IPS-18a (cell line): ENCODE results near the gene CD68.

ENCODE experiments used
- H3K27ac ChIP-seq: one replicate; pipeline ENCODE4 v1.5.1; 2013; ENCODE audit warnings: low read length
- H3K27me3 ChIP-seq: one replicate; pipeline ENCODE4 v1.6.1; 2013; ENCODE audit warnings: mild to moderate bottlenecking, low read length; ENCODE audit not compliant: control insufficient read depth, insufficient read depth
- H3K36me3 ChIP-seq: one replicate; pipeline ENCODE4 v1.6.1; 2013; ENCODE audit warnings: low read depth, low read length; ENCODE audit not compliant: control insufficient read depth
- H3K4me1 ChIP-seq: one replicate; pipeline ENCODE4 v1.6.1; 2013; ENCODE audit warnings: low read depth, low read length; ENCODE audit not compliant: control insufficient read depth
- H3K4me3 ChIP-seq: one replicate; pipeline ENCODE4 v1.5.1; 2013; ENCODE audit warnings: low read length
- H3K9ac ChIP-seq: one replicate; pipeline ENCODE4 v1.6.1; 2013; ENCODE audit warnings: mild to moderate bottlenecking, low read length, moderate library complexity
- H3K9me3 ChIP-seq: one replicate; pipeline ENCODE4 v1.6.1; 2013; ENCODE audit warnings: low read depth, low read length; ENCODE audit not compliant: control insufficient read depth

The CD68 gene

DNA sequence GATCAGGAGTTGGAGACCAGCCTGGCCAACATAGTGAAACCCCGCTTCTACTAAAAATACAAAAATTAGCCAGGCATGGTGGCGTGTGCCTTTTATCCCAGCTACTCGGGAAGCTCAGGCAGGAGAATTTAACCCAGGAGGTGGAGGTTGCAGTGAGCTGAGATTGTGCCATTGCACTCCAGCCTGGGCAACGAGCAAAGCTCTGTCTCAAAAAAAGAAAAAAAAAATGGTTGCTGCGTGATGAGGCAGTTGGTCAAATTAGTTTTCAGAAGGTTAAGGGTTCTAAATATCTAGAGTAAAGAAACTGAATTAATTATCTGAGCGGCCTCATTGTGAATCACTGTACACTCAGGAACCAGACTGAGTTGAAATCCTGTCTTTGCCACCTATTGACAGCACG, 3.5 kb upstream of the CD68 start:
- no peak overlapping the region for H3K4me3 ChIP-seq
- H3K27ac ChIP-seq: no peak overlapping the region
- no peaks in the 10 kb centered on the region for H3K9me3 ChIP-seq
- H3K9ac ChIP-seq: peak overlapping the region; percentile 6
- H3K4me1 ChIP-seq: peaks cover 13% of the 10 kb centered on the region
- no peaks in the 10 kb centered on the region for H3K27me3 ChIP-seq
- peaks cover 58% of the 10 kb centered on the region for H3K36me3 ChIP-seq

DNA sequence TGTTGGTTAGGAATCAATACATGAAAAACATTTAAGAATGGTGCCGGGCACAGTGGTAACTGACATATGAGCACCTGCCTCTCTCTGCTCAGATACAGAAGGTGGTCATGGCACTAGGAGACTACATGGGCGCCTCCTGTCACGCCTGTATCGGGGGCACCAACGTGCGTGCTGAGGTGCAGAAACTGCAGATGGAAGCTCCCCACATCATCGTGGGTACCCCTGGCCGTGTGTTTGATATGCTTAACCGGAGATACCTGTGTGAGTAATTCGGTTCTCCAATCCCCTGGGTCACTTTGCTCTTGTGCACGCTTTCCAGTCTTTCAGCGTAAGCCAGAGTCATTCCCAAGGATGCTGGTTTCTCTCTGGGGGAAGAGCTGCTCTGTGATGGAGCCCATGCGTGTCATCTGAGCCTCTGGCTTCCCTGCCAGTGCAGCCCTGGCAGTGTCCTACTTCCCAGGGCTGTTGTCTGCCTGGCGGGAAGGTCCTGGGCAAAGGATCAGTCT, 3.0 kb upstream of the CD68 start:
- Histone ChIP-seq H3K9me3 (no peaks in the 10 kb centered on the region), H3K36me3 (peaks cover 54% of the 10 kb centered on the region), H3K27ac (no peak overlapping the region), H3K9ac (no peak overlapping the region), H3K4me1 (peaks cover 13% of the 10 kb centered on the region), H3K4me3 (no peak overlapping the region), H3K27me3 (no peaks in the 10 kb centered on the region)

DNA sequence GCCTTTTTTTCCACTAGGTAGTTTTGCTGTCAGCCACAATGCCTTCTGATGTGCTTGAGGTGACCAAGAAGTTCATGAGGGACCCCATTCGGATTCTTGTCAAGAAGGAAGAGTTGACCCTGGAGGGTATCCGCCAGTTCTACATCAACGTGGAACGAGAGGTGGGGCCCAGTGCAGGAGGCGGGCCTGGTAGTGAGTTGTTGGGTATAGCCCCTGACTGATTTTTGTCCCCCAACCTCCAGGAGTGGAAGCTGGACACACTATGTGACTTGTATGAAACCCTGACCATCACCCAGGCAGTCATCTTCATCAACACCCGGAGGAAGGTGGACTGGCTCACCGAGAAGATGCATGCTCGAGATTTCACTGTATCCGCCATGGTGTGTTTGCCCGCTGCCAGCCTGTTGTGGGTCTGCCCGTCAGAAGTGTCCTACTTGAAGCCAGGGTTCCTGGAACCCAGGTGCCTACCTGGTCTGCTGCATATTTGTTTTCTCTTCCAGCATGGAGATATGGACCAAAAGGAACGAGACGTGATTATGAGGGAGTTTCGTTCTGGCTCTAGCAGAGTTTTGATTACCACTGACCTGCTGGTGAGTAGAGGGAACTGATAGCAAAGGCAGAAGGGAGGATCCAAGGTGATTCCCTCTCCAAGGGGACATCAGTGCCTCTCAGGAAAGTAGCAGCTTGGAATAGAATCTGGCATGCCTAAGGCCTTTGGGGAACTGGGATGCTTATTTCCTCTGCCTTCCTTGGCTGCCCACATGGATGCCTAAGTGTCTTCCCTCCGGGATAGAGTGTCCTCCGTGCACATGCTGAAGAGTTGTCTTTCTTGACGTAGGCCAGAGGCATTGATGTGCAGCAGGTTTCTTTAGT, 1.9 kb upstream of the CD68 start:
- Histone ChIP-seq H3K27ac (no peak overlapping the region), H3K4me1 (peaks cover 15% of the 10 kb centered on the region), H3K9ac (no peak overlapping the region), H3K9me3 (no peaks in the 10 kb centered on the region), H3K36me3 (peaks cover 54% of the 10 kb centered on the region), H3K27me3 (no peaks in the 10 kb centered on the region), H3K4me3 (no peak overlapping the region)

DNA sequence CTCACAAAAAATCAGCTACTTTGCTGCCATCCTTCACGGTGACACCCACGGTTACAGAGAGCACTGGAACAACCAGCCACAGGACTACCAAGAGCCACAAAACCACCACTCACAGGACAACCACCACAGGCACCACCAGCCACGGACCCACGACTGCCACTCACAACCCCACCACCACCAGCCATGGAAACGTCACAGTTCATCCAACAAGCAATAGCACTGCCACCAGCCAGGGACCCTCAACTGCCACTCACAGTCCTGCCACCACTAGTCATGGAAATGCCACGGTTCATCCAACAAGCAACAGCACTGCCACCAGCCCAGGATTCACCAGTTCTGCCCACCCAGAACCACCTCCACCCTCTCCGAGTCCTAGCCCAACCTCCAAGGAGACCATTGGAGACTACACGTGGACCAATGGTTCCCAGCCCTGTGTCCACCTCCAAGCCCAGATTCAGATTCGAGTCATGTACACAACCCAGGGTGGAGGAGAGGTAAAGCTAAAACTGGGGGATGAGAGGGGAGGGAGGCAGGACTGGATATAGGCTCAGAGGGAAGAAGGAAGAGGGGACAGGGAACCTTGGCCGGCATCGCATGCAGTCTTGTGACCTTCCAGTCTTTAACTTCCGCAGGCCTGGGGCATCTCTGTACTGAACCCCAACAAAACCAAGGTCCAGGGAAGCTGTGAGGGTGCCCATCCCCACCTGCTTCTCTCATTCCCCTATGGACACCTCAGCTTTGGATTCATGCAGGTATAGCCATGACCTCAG, 581 bp downstream of the CD68 start:
- no peaks in the 10 kb centered on the region for H3K27me3 ChIP-seq
- H3K9me3 ChIP-seq: no peaks in the 10 kb centered on the region
- H3K4me3 ChIP-seq: no peak overlapping the region
- peaks cover 18% of the 10 kb centered on the region for H3K4me1 ChIP-seq
- no peak overlapping the region for H3K9ac ChIP-seq
- peaks cover 42% of the 10 kb centered on the region for H3K36me3 ChIP-seq
- no peak overlapping the region for H3K27ac ChIP-seq

DNA sequence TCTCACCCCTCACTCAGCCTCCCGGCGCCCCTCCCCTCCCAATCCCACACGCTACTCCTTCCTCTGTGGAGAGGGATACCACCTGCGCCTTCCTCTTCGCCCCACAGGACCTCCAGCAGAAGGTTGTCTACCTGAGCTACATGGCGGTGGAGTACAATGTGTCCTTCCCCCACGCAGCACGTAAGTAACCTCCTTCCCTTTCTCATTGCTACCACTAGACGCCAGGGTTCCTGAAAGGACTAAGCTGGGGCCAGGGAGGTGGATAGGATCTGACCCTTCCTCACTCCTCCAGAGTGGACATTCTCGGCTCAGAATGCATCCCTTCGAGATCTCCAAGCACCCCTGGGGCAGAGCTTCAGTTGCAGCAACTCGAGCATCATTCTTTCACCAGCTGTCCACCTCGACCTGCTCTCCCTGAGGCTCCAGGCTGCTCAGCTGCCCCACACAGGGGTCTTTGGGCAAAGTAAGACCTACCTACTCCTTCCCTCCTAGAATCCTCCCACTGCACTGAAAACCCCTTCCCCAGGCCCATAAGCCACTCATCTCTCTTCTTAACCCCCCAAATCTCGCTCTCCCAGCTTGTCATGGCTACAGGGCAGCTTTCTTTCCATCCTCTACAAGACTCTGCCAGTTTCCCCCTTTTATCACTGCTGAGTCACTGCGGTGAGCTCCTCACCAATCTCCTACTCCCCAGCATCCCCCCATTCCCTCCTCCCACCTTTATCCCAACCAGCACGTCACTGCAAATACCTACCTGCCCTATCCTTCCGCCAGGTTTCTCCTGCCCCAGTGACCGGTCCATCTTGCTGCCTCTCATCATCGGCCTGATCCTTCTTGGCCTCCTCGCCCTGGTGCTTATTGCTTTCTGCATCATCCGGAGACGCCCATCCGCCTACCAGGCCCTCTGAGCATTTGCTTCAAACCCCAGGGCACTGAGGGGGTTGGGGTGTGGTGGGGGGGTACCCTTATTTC, 1.5 kb downstream of the CD68 start:
- Histone ChIP-seq H3K27me3 (no peaks in the 10 kb centered on the region), H3K27ac (no peak overlapping the region), H3K4me1 (peaks cover 12% of the 10 kb centered on the region), H3K9me3 (no peaks in the 10 kb centered on the region), H3K9ac (no peak overlapping the region), H3K4me3 (no peak overlapping the region), H3K36me3 (peaks cover 33% of the 10 kb centered on the region)

DNA sequence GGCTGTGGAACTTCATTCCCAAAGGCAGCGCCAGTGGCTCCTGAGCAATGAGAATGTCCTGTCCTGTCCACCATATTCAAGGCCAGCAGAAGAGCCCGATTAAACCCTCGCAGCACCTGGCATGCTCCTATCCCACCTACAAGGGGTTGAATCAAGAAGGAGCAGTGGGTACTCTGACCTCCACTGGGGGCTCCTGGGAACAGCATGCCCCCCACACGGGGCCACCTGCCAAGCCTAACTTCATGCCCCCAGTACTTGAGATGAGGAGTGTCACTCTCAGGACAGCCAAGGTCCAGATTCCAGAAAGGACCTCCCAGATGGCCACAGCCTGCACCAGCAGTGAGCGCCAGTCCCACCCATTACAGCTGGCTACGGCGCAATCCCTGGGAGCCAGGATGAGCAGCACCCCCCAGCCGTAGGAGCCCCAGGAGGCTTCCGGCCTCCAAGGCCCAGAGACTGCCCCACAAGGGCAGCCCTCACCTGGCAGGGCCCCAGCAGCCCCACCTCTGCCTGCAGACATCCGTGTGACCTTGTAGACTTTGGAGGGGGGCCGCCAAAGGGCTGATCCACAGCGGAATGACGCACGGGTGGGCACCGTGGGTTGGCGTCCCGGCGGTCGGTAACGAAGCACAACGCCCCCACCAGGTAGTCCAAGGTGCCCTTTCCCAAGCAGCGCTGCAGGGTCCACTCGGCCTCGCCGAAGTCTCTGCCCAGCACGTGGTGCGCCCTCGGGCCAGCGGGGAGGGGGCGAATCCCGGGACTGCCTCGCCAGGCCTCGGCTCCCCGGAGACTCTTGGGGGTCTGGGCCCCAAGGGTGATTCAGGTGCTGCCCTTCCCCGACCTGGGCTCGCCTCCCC, 3.2 kb downstream of the CD68 start:
- H3K9ac ChIP-seq: peak overlapping the region; percentile 94
- peak overlapping the region; percentile 73 for H3K4me3 ChIP-seq
- peaks cover 22% of the 10 kb centered on the region for H3K36me3 ChIP-seq
- peaks cover 12% of the 10 kb centered on the region for H3K4me1 ChIP-seq
- H3K27ac ChIP-seq: peak overlapping the region; percentile 89
- H3K27me3 ChIP-seq: no peaks in the 10 kb centered on the region
- no peaks in the 10 kb centered on the region for H3K9me3 ChIP-seq

DNA sequence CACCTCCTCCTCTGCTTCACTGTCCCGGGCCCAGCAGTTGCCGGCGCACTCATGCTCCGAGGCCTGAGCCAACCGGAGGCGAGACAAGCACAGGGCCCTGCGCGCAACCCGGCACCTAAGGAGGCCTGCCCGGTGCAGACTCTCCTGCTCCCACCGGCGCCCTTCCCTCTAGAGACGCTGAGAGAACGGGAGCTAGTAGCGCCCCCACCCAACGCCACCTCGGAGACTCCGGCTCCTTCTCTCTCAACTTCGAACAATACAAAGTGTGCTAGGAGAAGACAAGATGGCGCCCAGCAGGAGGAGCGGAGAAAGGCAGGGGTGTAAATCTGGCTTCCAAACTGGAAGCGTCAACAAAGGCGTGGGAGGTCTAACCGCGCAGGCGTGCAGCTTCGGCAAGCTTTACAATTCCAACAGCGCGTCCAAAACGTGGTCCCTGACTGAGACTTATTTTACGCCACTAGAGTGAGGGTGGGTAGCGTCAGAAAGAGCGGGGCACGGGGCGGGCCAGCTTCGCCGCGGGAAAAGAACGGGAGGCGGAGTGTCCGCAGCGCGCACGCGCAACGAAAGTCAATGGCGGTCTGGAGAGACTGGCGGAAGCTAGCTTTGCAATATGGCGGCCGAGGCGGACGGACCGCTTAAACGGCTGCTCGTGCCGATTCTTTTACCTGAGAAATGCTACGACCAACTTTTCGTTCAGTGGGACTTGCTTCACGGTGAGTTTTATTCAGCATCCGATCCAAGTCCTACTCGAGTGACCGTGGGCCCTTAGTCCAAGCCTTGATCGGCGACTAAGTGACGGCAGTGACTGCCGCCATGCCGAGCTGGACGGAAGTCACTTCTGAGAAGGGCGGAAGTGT, 4.0 kb downstream of the CD68 start, which contains the start of gene MPDU1:
MPDU1 (plus strand) TSS at position 600 of the 857 bp plus-strand sequence; CDS start at position 611, 11 bp downstream.
- Histone ChIP-seq H3K9ac (peak within 1 kb of the TSS; percentile 94), H3K4me3 (peak within 1 kb of the TSS; percentile 73), H3K27me3 (no peaks in the 10 kb centered on the region), H3K9me3 (no peaks in the 10 kb centered on the region), H3K27ac (peak within 1 kb of the TSS; percentile 89), H3K36me3 (peaks cover 18% of the 10 kb centered on the region), H3K4me1 (peaks cover 12% of the 10 kb centered on the region)

DNA sequence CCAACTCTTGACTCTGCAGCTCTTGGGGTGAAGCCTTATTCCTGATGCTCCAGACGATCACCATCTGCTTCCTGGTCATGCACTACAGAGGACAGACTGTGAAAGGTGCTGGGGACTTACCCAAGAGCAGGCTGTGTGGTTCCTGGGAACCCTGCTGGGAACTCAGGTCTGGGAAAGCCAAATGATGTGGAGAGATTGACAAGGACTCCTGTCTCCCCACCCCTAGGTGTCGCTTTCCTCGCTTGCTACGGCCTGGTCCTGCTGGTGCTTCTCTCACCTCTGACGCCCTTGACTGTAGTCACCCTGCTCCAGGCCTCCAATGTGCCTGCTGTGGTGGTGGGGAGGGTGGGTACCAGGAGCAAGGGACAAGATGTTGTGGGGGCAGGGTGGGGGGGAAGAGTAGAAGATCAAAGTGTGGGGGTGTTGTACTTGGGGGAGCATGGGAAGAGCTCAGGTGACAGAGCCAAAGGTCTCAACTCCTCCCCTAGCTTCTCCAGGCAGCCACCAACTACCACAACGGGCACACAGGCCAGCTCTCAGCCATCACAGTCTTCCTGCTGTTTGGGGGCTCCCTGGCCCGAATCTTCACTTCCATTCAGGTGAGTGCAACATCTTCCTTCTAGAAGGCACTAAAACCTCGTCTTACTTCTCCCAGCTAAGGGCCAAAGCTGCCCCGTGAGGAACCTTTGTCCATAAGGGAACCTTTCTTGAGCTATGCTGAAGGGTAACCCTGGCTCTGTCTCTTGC, 7.4 kb downstream of the CD68 start:
- Histone ChIP-seq H3K27ac (no peak overlapping the region), H3K27me3 (no peaks in the 10 kb centered on the region), H3K36me3 (peaks cover 15% of the 10 kb centered on the region), H3K9ac (no peak overlapping the region), H3K4me1 (peaks cover 29% of the 10 kb centered on the region), H3K9me3 (no peaks in the 10 kb centered on the region), H3K4me3 (no peak overlapping the region)

DNA sequence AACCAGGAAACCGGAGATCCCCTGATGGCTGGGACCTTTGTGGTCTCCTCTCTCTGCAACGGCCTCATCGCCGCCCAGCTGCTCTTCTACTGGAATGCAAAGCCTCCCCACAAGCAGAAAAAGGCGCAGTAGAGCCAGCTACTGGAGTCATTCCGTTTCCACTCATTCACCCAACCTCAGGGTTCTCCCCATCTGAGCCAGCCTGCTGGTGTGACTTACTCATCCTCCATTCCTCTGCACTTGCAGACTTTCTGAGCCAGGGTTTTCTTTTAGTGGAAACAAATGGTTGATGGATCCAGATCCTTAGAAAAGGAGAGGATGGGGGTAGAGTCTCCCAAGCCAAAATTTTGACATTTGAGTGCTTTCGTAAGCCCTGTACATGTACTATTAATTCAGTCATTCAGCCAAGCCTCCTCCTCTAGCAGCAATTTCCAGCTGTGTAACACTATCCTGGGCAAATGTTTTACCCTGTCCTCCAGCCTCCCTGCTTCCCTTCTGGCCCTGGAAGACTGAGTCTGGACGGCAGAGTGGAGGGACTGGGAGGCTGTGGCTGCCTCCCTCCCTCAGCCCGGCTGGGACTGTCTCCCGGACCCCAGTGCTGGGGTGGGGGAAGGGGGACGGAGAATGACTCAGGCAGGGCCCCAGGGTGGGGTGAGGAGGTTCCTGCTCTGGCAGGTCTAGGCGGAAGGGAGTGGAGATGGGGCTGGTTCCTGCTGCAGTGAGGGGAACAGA, 8.1 kb downstream of the CD68 start:
- Histone ChIP-seq H3K4me1 (peaks cover 23% of the 10 kb centered on the region), H3K4me3 (no peak overlapping the region), H3K9ac (no peak overlapping the region), H3K9me3 (no peaks in the 10 kb centered on the region), H3K27me3 (no peaks in the 10 kb centered on the region), H3K27ac (no peak overlapping the region), H3K36me3 (peaks cover 22% of the 10 kb centered on the region)
